ENCODE results near the gene PHLDA3.

PHLDA3 gene

GRCh38 chr1:201460814-201461644 lies 8.0 kb downstream of the PHLDA3 start:
- no peak for DNase-seq

DNA sequence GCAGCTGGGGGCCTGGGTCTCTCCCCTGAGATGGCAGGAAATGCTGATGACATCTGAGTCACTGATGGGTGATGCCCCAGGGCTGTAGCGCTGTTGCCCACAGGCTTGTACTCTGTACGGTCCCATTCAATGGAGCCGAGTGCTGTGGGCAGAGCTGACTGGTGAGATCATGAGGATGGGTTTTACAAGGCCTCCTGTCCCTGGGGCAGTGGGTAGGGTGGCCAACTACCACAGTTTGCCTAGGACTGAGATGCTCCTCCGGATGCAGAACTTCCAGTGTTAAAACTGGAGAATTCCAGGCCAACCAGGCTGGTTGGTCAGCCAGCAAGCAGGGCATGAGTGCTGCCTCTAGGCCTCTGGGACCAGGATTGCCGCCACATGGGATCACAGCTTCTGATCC lies 9.2 kb downstream of the PHLDA3 start:
- DNase-seq: no peak

DNA sequence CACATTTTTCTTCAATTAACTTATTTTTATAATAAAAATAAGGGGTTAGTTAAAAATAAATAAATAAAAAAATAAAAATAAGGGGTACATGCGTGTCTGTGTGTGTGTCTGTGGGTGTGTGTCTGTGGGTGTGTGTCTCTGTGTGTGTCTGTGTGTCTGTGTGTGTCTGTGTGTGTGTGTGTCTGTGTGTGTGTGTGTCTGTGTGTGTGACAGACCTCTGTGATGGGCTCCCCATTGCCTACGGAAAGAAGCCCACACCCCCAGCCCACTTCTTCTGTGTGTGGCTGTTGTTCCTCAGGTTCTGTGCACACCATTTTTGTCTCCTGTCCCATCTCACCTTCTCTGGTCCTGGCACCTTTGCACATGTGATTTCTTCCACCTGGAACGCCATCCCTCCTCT lies 9.9 kb downstream of the PHLDA3 start:
- no peak for DNase-seq

DNA sequence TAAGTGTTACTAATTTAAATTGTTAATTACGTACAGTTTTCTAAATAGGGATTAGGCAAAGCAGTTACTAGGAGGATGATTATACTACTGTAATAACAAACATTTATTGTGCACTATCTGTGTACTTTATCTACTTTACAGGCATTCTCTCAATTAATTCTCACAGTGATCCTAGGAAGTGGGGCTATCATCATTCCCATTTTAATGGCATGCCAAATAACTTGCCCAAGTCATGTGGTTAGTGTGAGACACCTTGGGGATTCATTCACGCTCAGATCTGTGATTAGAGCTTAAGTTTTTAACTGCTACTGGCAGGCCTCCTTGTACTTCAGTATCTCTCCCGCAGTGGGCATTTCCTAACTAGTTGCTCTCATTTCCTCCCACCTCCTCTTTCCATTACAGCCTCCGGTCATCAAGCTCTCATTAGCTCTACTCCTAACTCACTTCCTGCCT lies 11.5 kb downstream of the PHLDA3 start:
- DNase-seq: no peak

- no peak for DNase-seq
Observed at GRCh38 chr1:201456499-201457309, 12.3 kb downstream of the PHLDA3 start.

DNA sequence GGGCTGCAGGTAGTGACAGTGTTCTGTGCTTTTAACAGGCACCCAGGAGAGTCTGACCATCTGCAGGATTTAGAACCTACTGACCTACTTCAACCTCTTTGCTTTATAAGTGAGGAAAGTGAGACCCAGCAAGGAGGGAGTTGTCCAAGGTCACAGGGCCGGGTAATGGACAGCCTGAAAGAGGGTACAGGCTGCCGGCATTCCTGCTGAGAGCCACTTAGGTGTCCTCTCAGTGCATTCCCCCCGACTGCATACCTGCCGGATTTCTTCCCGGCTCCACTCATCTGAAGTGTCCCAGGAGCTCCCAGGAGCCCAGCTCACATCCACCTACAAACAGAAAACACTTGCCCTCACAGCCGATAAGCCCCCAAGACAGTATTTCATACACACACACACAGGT lies 13.9 kb downstream of the PHLDA3 start:
- no peak for DNase-seq

DNA sequence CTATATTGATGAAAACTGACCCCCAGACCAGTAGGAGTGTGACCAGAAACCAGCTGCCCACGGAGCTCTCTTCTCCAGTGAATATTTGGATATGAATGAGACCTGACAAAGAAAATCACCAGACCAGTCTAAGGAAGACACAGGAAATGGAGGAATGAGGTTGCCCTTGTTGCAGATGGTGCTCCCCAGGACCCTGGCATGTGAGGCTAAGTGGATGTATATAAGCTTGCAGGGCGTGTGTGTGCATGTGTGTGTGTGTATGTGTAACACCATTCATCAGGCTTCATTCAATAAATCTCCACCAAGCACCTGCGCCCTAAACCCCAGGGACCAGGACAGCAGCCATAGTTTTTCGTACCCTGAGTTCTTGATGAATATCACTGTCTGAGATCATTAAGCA lies 14.4 kb downstream of the PHLDA3 start:
- DNase-seq: no peak

DNA sequence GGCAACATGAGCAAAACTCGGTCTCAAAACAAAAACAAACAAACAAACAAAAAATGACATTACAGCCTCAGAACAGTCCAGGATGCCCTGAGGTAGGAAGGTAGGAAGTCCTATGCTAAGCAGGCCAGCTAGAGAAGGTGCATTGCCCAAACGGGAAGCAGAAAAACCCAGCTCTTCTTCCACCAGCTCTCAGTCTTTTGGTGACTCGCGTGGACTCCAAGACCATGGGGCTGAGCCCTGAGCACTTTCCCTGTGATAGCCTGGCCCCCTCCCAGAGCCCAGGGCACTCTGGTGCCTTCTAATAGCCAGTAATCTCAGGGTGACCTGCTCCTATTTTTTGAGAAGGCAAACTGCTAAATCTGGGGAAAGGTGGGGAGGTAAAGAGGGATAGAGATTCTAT lies 16.1 kb downstream of the PHLDA3 start:
- DNase-seq: no peak

DNA sequence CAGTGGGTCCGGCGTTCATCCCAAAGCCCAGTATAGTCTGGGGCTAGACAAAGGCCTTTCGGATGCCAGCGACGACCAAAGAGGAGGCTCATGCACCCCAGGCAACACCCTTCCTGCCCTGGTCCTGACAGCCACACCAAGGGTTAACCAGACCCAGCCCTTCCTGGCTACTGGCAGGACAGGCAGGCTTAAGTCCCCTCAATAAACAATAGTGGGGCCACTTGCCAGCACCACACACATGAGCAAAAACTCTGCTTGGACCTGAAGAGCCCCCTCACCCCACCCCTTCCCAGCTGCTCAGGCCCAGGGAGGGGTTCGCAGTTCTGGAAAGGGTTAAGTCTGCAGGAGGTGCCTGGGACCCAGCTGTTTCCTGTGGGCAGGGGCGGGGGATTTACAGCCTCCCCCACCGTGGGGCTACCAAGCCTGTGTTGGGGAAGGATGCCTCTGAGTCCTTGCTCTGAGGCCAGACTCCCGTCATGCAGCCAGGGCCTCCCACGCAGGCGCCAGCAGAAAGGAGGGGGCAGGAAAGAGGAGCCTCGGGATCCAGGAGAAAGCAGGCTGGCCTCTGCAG lies 18.2 kb downstream of the PHLDA3 start:
- DNase-seq: no peak

GRCh38 chr1:201448990-201449389 lies 20.0 kb downstream of the PHLDA3 start:
- no peak for DNase-seq

DNA sequence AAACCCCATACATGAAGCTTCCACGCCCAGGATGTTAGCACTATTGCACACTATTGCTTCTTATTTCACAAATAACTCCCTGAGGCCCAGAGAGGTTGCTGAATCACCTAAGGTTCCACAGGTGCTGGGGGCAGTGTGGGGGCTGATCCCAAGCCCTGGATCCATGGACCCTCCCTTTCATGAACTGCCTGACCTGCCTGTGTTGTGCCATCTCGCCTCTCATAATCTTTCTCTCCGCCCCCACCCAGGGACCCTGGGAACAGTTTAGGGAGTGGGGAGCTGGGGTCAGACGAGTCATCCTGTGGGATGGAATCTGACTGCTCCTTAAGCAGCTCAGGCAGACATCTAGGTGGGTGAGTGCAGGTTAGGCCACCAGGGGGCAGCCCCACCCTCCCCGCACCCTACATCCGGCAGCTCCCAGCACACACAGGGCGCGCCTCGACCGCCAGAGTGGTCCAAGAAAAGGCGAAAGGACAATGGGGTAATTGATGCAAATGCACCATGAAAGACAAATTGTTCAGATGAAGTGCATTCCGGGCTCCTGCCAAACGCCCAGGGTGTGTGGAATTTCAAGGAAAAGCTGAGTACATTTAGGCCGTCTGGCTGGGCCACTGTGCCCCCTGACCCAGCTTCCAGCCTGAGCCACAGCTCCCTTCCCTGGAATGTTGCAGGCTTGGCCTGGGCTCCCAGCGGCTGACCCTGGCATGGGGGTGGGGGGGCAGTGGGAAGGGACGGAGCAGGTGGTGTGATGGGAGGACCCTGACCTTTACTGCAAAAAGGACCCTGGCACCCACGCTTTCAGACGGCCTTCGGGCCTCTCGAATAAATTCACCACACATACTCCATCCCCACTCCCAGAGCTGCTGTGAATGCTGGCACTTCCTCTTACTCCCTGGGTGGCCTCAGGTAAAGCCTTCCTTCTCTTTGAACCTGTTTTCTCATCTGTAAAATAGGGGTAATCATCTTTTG lies 20.8 kb downstream of the PHLDA3 start:
- DNase-seq: no peak

- DNase-seq: no peak
Observed at GRCh38 chr1:201445310-201445709, 23.7 kb downstream of the PHLDA3 start.

DNA sequence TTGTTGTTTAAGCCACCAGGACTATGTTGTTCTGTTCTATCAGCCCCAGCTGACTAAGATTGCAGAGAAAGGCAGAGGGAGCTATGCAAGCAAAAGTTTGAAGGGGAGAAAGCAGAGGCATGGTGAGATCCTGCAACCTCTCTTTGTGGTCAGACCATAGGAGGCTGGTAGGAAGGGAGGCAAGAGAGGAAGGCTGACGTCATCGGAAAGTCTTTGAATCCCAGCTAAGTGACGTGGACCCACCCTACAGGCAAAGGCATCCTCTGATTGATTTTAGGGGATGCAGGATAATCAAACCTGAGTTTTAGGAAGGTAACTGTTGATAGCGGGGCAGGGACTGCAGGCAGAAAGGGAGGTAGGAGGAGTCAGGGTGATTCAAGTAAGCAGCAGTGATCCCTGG lies 24.2 kb downstream of the PHLDA3 start:
- no peak for DNase-seq

DNA sequence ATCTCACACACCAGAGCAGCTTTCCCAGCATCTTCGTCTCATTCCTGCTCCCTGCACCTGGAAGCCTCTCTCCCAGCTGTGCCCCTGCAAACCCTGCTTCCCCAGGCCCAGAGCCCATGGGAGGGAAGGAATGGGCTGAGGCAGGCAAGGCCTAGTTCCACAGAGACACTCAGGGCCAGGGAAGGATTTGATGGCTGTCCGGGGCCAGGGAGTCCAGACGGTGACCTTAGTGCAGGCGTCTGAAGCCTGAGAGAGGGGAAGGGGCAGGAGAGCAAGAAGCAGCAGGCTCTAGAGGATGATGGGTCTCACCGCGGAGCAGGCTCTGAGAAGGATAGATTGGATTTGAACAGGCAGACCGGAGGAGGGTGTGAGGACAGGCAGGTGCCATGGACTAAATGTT lies 25.2 kb downstream of the PHLDA3 start:
- no peak for DNase-seq

- DNase-seq: no peak
Observed at GRCh38 chr1:201436969-201437368, 32.0 kb downstream of the PHLDA3 start.

GRCh38 chr1:201436393-201436792 lies 32.6 kb downstream of the PHLDA3 start:
- no peak for DNase-seq

- no peak for DNase-seq
Observed at GRCh38 chr1:201434266-201434665, 34.7 kb downstream of the PHLDA3 start.

DNA sequence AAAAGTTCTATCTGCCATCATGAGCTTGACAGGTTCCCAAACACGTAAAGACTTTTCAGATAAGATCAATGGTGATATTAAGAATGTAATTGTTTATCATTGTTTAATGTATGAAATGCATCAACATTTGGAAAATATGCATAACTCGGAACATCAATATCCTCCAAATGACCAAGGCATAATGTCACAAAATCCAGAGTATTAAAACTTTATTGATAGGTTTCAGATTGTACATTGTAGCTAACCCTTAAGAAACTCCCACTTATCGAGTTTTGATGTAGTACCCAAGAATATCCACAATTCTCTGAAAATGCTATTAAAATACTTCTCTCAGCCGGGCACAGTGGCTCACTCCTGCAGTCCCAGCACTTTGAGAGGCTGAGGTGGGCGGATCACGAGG lies 35.4 kb downstream of the PHLDA3 start:
- no peak for DNase-seq

DNA sequence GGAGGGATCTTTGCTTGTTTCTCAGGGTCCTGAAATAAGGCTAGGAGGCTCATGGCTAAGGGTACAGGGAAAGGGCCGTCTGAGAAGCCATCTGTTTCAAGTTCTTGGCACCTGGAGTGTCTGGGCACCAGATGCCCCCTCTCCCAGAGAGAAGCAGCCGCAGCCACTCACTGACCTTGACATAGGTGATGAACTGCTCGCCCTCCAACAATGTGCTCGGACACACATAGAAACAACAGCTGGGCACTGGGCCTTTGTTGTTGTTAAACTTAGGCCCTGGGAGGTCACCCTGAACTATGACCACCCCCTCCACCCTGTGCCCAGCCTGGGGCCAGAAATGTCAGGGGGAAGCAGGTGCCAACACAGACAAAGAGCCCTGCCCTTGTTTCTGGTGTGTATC lies 38.2 kb downstream of the PHLDA3 start:
- no peak for DNase-seq

GRCh38 chr1:201429736-201430501 lies 39.1 kb downstream of the PHLDA3 start:
- no peak for DNase-seq

DNA sequence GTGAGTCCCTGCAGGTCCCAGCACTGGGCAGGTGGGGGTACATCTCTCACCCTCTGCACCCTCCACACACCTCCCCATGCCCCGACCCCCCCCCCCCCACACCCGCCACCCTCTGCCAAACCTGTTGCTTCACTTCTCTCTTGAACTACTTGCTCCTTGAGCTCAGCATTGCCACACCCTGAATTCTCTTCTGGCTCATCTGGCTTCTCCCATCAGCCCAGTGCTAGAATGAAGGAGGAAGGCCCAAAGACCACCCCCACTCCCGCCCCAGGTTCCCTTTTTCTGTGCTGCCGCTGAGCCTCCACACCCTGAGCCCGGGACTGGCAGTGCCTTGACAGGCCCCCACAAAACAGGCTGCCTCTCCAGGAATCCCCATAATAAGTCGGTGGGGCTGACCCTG lies 41.0 kb downstream of the PHLDA3 start:
- no peak for DNase-seq

All from GF-D8 (cell line).